MCF 10A (cell line): ENCODE data around the gene PIGR. TPM values are rescaled to one million over a fixed set of nuclear protein-coding genes. Genes with fewer than 3 reads are reported as not detected.

Experiments
- BruUV-seq: library from RNA; stranded (reverse); fragments of 400-500 nt; replicated peaks from 2 replicates; lab custom pipeline; 2021; lab: Mats Ljungman, UMichigan
- CTCF ChIA-PET: fragments of 300-600 bp; sonication (Branson Sonifier 250); formaldehyde crosslinking; extraction: SDS; loops from one replicate; lab custom pipeline; 2021; ENCODE audit warnings: antibody characterized with exemption, inconsistent platforms; lab: Yijun Ruan, JAX
- POLR2A ChIA-PET: fragments of 300-600, 350-650 bp; sonication (Branson Sonifier 250); formaldehyde crosslinking; extraction: SDS; loops from one replicate; lab custom pipeline; 2020; ENCODE audit warnings: antibody characterized with exemption, inconsistent platforms; lab: Yijun Ruan, JAX
- DNase-seq: peaks from one replicate; pipeline ENCODE4 v3.0.0-alpha.2; 2018; ENCODE audit not compliant: unreplicated experiment
- H3K27ac Mint-ChIP-seq: one replicate; pipeline ENCODE4 v1.8.0; 2022; ENCODE audit warnings: mild to moderate bottlenecking, low read depth, mixed read lengths; ENCODE audit not compliant: unreplicated experiment
- H3K27me3 Mint-ChIP-seq: one replicate; pipeline ENCODE4 v1.8.0; 2022; ENCODE audit warnings: mixed read lengths; ENCODE audit not compliant: insufficient read depth, unreplicated experiment
- H3K36me3 Mint-ChIP-seq: one replicate; pipeline ENCODE4 v1.8.0; 2022; ENCODE audit warnings: mild to moderate bottlenecking, moderate library complexity, mixed read lengths; ENCODE audit not compliant: insufficient read depth, unreplicated experiment
- H3K4me1 Mint-ChIP-seq: one replicate; pipeline ENCODE4 v1.8.0; 2022; ENCODE audit warnings: mixed read lengths; ENCODE audit not compliant: insufficient read depth, unreplicated experiment
- H3K4me3 Mint-ChIP-seq: one replicate; pipeline ENCODE4 v1.8.0; 2022; ENCODE audit warnings: mild to moderate bottlenecking, moderate library complexity, mixed read lengths; ENCODE audit not compliant: unreplicated experiment
- H3K9me3 Mint-ChIP-seq: one replicate; pipeline ENCODE4 v1.8.0; 2022; ENCODE audit warnings: mixed read lengths; ENCODE audit not compliant: unreplicated experiment
- intact Hi-C: fragments of 100-400 bp; cut with micrococcal nuclease; formaldehyde crosslinking; loops from 2 replicates; pipeline ENCODE4 v1.14.1; 2022
- total RNA-seq: library from RNA; stranded (reverse); gene quantifications from 2 replicates; pipeline ENCODE4 v1.2.3, GENCODE V29; 2022
- TF ChIP-seq, protein P1 (sequence below): fragments of 200-600 bp; IDR thresholded peaks from one replicate; pipeline ENCODE4 v1.8.0; 2022; ENCODE audit warnings: antibody characterized with exemption, mild to moderate bottlenecking; ENCODE audit not compliant: unreplicated experiment

Gene PIGR
- total RNA-seq, 1 experiment from 2014 or later = not detected

DNA sequence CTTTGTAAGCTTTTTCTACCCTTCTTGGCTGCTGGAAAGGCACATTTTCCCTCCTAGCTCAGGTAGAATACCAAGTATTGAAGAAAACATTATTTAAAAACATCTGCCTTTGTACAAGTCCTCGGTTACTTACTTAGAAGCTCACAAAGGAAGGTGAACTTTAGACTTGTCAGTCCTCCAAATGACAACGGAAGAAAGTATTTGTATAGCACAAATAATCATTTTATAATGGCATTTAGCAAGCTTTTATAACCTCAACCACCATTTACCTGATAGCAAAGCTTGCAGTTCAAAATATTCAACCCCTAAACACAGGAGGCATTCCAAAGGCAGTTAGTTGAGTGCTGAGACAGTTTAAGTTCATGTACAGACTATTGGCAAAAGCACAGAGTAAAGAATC lies 26.5 kb upstream of the PIGR start:
- H3K27ac Mint-ChIP-seq = no peak overlapping the region
- CTCF ChIA-PET = interaction anchor here (0.6 to 10.0 kb wide), 17 partner anchors 9 to 392 kb away, joined by 3 to 161 read pairs (median 4); partner anchors contain the start of gene EIF2D
- TF ChIP-seq, protein P1, sequence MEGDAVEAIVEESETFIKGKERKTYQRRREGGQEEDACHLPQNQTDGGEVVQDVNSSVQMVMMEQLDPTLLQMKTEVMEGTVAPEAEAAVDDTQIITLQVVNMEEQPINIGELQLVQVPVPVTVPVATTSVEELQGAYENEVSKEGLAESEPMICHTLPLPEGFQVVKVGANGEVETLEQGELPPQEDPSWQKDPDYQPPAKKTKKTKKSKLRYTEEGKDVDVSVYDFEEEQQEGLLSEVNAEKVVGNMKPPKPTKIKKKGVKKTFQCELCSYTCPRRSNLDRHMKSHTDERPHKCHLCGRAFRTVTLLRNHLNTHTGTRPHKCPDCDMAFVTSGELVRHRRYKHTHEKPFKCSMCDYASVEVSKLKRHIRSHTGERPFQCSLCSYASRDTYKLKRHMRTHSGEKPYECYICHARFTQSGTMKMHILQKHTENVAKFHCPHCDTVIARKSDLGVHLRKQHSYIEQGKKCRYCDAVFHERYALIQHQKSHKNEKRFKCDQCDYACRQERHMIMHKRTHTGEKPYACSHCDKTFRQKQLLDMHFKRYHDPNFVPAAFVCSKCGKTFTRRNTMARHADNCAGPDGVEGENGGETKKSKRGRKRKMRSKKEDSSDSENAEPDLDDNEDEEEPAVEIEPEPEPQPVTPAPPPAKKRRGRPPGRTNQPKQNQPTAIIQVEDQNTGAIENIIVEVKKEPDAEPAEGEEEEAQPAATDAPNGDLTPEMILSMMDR = no peak
- no peak overlapping the region for H3K4me3 Mint-ChIP-seq
- no peaks in the 10 kb centered on the region for H3K36me3 Mint-ChIP-seq
- no peaks in the 10 kb centered on the region for H3K9me3 Mint-ChIP-seq
- intact Hi-C loops = no loop called here
- no peaks in the 10 kb centered on the region for H3K4me1 Mint-ChIP-seq
- no TSS peak for BruUV-seq
- no peak for DNase-seq
- peaks cover 27% of the 10 kb centered on the region for H3K27me3 Mint-ChIP-seq
- POLR2A ChIA-PET = interaction anchor here (0.8 to 4.4 kb wide), 7 partner anchors 9 to 370 kb away, joined by 3 to 29 read pairs (median 4); partner anchors contain the start of gene EIF2D

DNA sequence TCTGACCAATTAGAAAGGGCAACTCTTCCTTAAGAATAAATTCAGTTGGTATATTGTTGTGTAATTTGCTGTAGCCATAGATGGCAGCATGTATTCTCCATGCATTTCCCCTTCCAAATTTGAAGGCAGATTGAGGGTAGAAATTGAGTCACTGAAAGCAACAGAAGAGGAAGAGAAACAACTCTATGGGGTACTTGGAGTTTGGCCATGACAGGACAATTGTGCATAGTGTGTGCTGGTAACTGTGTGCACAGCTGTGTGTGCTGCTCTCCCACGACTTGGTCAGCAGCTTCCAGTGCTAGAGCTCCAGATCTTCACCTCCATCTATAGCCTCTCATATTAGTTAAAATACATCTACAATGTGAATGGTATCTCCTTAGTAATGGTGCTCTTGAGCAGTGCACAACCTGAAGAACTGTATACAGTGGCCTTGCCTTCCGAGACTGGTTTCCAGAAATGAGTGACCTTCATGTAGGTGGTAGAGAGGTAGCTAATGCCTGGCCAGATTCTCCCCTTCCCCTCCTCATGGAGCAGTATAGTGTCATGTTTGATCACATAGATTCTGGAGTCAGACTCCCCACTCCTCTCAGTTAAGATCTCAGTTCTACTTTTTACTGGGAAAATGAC lies 24.9 kb upstream of the PIGR start:
- BruUV-seq = no TSS peak
- H3K27me3 Mint-ChIP-seq = peaks cover 27% of the 10 kb centered on the region
- CTCF ChIA-PET = interaction anchor here (0.6 to 10.0 kb wide), 11 partner anchors 9 to 387 kb away, joined by 3 to 161 read pairs (median 5); partner anchors contain the start of gene EIF2D
- no peaks in the 10 kb centered on the region for H3K36me3 Mint-ChIP-seq
- H3K27ac Mint-ChIP-seq = no peak overlapping the region
- POLR2A ChIA-PET = interaction anchor here (1.4 to 4.4 kb wide), 3 partner anchors 9 to 56 kb away, joined by 4 to 29 read pairs (median 9); no protein-coding TSS in a partner anchor
- intact Hi-C loops = no loop called here
- no peak overlapping the region for H3K4me3 Mint-ChIP-seq
- TF ChIP-seq, protein P1 = no peak
- no peaks in the 10 kb centered on the region for H3K9me3 Mint-ChIP-seq
- no peaks in the 10 kb centered on the region for H3K4me1 Mint-ChIP-seq
- no peak for DNase-seq

DNA sequence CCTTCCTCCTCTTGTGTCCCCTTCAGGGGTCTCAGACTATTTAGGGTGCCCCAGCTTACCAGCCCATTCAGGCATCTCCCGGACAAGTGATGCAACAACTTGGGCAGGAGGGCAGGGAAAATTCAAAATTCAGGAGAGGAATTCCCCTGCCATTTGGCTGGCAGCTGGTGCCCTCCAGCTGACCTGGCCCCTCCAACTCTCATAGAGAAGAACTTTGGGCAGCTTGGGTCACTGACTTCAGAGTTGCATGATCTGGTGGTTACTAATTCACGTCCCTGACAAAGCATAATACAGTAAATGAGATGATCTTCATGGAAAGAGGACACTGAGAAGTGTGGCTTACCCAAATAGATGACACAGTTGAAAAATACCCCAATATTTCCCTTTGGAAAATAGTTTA lies 24.2 kb upstream of the PIGR start, which contains the start of gene FCAMR:
TSS of gene FCAMR (minus strand) at position 15 of the 400 bp plus-strand sequence. CDS start 335 bp downstream, outside the sequence.
- Mint-ChIP-seq H3K4me1 (no peaks in the 10 kb centered on the region), H3K27me3 (peaks cover 27% of the 10 kb centered on the region), H3K36me3 (no peaks in the 10 kb centered on the region), H3K4me3 (no peak within 1 kb of the TSS), H3K27ac (no peak within 1 kb of the TSS), H3K9me3 (no peaks in the 10 kb centered on the region)
- TF ChIP-seq, protein P1 = no peak
- intact Hi-C loops = no loop called here
- BruUV-seq = no TSS peak
- no peak for DNase-seq
- ChIA-PET POLR2A (interaction anchor here (0.5 to 4.4 kb wide), 3 partner anchors 8 to 1249 kb away, joined by 3 to 29 read pairs (median 3); no protein-coding TSS in a partner anchor), CTCF (interaction anchor here (0.6 to 10.0 kb wide), 15 partner anchors 9 to 481 kb away, joined by 3 to 161 read pairs (median 4); partner anchors contain the start of gene EIF2D)

DNA sequence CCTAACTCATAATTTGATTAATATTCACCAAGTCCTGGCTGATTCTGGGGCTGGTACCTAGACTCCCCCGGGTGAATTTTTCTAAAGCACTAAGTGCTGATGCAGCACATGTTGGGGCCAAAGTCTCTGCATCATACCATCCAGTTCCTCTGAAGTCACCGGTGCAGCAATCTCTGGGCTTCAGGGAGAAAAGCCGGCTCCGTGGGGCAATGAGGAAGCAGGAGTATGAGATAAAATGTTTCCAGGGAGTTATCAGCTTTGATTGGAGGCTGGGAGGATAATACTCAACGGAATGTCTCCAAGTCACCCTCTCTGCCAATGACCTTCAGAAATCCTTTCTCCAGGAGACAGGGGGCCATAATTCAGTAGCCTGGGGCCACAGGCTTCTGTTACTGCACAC lies 22.8 kb upstream of the PIGR start:
- intact Hi-C loops = no loop called here
- Mint-ChIP-seq H3K4me3 (no peak overlapping the region), H3K27ac (no peak overlapping the region), H3K4me1 (no peaks in the 10 kb centered on the region), H3K9me3 (no peaks in the 10 kb centered on the region), H3K36me3 (no peaks in the 10 kb centered on the region), H3K27me3 (peaks cover 27% of the 10 kb centered on the region)
- ChIA-PET CTCF (interaction anchor here (0.6 to 10.0 kb wide), 6 partner anchors 12 to 231 kb away, joined by 3 to 161 read pairs (median 4); no protein-coding TSS in a partner anchor), POLR2A (interaction anchor here (0.6 to 1.3 kb wide), 2 partner anchors 13 to 30 kb away, joined by 3 read pairs; no protein-coding TSS in a partner anchor)
- no peak for DNase-seq
- BruUV-seq = no TSS peak
- TF ChIP-seq, protein P1 = no peak
